GM21528 (cell line): ENCODE data around the gene SLC12A6.
"Not testable (repeated sequence)": the region's sequence is repeated elsewhere in the genome, so short reads cannot be mapped to it uniquely, and the experiment has no call there.

ENCODE experiments used
- ATAC-seq: cut with Tn5 transposase; IDR thresholded peaks from one replicate; pipeline ENCODE4 v1.9.1; 2021; ENCODE audit warnings: mild to moderate bottlenecking, moderate library complexity; ENCODE audit not compliant: unreplicated experiment, low FRiP score

SLC12A6 gene

DNA sequence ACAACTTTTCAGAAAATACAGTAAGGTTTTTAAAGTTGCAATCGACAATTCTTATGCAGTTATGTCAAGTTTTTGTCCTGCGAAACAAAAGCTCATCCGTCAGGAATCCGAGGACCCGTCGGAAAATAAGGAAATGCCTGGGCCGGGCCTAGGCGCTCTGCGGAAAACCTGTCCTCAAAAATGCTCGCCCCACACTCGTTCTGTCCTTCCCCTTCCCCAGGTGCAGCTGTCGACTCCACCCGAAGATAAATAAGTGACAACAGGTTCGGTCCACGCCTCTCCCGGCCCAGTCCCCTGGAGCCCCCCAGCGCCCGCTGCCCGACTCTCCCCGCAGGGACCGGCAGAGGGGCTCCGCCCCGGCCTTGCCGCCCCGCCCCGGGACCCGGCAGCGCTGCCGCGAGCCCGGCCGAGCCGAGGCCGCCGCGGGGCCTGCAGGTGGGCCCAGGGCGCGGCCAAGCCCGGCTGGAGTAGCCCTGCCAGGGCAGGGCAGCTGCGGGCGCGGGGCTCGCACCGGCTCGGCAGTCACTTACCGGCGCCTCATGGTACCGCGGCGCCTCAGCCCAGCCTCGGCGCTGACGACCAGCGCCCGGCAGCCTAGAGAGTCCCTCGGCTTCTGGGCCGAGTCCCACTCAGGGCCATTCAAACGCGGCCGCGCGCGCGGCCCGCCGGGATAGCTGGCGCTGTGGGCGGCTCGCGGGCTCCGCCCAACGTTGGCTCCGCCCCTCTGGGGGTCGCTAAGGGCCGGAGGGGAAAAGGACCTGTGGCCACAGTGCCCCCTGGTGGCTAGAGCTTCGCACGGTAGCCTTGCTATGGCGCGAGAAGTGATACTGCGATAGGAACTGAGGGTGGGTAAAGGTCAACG is 127.9 kb downstream of the SLC12A6 start, which contains the start of gene KATNBL1:
TSS of gene KATNBL1 (minus strand) at position 676 of the 862 bp plus-strand sequence. CDS start 46,420 bp downstream, outside the sequence.
- peak; percentile 90 for ATAC-seq

DNA sequence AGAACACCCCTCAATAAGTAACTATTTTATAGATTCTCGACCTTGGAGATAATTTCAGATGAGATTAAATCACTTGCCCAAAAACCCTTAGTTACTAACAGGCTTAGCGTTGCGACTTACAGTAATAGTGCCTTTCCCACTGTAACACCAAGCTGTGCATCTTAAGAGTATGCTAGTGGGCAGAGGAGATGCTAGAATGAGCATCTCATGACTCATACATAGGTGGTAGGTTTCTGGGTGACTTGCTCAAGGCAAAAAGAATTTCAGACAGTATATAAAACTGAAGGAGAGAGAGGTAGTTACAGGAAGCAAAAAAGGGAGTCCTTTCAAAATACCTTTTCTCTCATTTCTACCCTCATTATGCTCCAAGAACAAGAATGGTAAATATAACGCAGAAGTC is 131.6 kb downstream of the SLC12A6 start:
- no peak for ATAC-seq

DNA sequence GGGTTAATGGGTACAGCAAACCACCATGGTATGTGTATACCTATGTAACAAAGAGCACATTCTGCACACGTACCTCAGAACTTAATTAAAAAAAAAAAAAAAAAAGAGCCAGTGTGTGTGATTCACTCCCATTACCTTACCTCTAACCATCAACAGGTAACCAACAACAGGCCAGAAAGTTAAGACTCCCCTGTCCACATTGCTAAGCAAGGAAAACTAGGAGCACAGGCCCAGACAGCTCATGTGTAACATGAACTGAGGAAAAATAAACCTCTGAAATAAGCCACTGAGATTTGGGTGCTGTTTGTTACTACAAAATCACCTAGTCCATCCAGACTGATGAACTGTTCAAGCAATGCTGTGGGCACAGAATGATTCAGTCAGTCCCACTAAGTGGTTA is 133.6 kb downstream of the SLC12A6 start:
- ATAC-seq, result no peak

DNA sequence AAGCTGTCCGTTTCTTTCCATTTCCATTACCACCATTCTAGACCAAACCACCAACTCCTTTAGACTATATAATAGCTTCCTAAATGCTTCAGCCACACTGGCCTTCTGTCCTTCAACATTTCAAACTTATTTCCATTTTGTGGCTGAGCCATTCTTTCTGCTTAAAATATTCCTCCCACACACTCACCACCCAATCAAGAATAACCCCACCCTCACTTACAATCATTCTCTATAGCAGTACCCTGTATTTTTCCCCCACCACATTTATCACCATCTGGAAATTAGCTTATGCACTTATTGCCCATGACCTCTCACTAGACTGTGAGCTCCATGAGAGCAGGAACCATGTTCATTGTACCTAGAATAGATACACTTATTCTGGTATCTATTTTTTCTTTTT is 134.3 kb downstream of the SLC12A6 start:
- ATAC-seq, result no peak

DNA sequence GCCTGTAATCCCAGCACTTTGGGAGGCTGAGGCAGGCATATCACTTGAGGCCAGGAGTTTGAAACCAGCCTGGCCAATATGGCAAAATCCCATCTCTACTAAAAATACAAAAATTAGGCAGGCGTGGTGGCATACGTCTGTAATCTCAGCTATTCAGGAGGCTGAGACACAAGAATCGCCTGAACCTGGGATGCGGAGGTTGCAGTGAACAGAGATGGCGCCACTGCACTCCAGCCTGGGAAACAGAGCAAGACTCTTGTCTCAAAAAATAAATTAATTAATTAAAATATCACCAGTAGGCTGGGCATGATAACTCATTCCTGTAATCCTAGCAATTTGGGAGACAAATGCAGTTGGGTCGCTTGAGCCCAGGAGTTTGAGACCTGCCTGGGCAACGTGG is 144.3 kb downstream of the SLC12A6 start:
- not testable (repeated sequence) for ATAC-seq

DNA sequence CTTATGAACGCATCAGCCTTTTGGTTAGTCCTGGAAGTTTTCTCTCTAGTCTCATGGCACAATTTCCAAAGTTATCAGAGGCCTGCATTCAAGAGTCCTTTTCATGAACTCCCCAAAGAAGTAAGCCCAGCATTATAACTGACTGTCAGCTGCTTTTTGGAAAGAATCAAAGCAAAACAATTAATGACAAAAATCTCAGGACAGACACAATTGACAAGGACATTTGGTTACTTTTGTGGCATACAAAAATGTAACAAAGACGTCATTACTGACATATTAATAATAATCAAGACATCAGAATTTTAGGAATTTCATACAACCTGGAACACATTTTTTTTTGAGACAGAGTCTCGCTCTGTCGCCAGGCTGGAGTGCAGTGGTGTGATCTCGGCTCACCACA is 148.9 kb downstream of the SLC12A6 start:
- ATAC-seq, result no peak

DNA sequence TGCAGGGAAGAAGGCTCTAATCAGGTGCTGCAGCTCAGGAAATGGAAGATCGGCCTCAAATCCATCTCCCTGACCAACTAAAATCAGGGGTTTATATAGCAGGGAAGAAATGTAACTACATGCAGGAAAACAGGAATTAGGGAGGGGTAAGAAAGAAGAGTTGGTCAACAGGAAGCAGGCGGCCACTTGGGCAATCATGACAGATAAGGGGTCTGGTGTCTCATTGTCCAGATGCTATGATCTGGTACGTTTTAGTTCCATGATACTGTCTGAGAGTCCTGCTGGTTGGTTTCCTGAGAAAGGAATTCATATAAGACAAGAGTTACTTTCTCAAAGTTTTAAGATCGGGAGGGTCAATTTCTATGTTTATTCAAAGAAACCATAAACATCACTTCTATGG is 151.9 kb downstream of the SLC12A6 start:
- ATAC-seq, result no peak

DNA sequence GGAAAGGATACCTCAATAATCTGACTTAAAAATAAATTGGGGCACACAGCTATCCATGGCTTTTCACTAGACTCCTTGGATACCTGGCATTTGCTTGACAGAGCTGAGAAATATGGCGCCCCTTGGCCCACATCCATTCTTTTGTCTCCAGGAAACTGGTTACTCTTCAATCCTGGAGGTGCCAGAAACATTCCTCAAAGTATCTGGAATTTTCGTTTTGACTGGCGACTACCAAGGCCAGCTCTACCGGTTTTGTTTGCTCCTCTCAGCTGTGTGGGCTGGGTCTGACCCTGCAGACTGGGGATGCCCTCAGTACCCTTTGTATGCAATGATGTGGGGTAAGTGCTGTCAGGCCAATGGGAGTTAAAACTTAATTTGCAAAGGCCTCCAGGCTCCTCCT is 154.6 kb downstream of the SLC12A6 start:
- no peak for ATAC-seq
